Esophagus squamous epithelium (tissue), 4 donors: ENCODE measurements around the gene ISCA1.

Experiments
- CTCF ChIP-seq, 6 experiments: fragments of 450-650 bp in 4 of 6; fragments of 200-600 bp in 2 of 6; sonication (generic) in 2 of 6; IDR thresholded peaks; one replicate each; pipeline ENCODE4 v1.5.1; 2016 to 2019; ENCODE audit warnings: antibody characterized with exemption in 6 of 6, mild to moderate bottlenecking in 4 of 6, moderate library complexity in 4 of 6
- POLR2A ChIP-seq, 4 donors: fragments of 450-650 bp; IDR thresholded peaks; one replicate each; pipeline ENCODE4 v1.6.1; 2017; ENCODE audit warnings: antibody characterized with exemption in 4 of 4, mild to moderate bottlenecking in 4 of 4, moderate library complexity in 3 of 4

GRCh38 chr9:86326536-86326935 lies 44.2 kb upstream of the ISCA1 start:
- TF ChIP-seq CTCF (IDR thresholded peaks at IDR 0.05) (no peak), POLR2A (IDR thresholded peaks at IDR 0.05) (no peak)
